HepG2 (cell line): ENCODE measurements around the gene BCAS3. TPM values are rescaled to one million over a fixed set of nuclear protein-coding genes. Genes with fewer than 3 reads are reported as not detected.

Experiments used
- ARID3A ChIP-seq: IDR thresholded peaks from 2 replicates; pipeline ENCODE4 v1.6.1; 2012; ENCODE audit warnings: low read depth, low read length, improper control_type of control experiment
- ELF3 ChIP-seq: IDR thresholded peaks from 2 replicates; pipeline ENCODE4 v1.6.1; 2016; ENCODE audit warnings: missing genetic modification reagents, missing compliant biosample characterization
- FOXO1 ChIP-seq: sonication (generic); formaldehyde crosslinking; IDR thresholded peaks from 2 replicates; pipeline ENCODE4 v1.4.0; 2020; ENCODE audit warnings: missing genetic modification reagents
- HNRNPL ChIP-seq: fragments of 200-400 bp; formaldehyde crosslinking; IDR thresholded peaks from 2 replicates; pipeline ENCODE4 v1.6.1; 2017; ENCODE audit warnings: mild to moderate bottlenecking, low read depth, low read length
- POLR2G ChIP-seq: fragments of 200-400 bp; formaldehyde crosslinking; IDR thresholded peaks from 2 replicates; pipeline ENCODE4 v1.6.1; 2018; ENCODE audit warnings: mild to moderate bottlenecking, low read depth, low read length, moderate library complexity
- SMC3 ChIP-seq: IDR thresholded peaks from 2 replicates; pipeline ENCODE4 v1.6.1; 2011; ENCODE audit warnings: low read length, improper control_type of control experiment
- STAG1 ChIP-seq: sonication (generic); formaldehyde crosslinking; IDR thresholded peaks from 2 replicates; pipeline ENCODE4 v1.4.0; 2020; ENCODE audit warnings: missing genetic modification reagents
- ZBTB10 ChIP-seq: sonication (generic); formaldehyde crosslinking; IDR thresholded peaks from 2 replicates; pipeline ENCODE4 v1.4.0; 2020; ENCODE audit warnings: missing genetic modification reagents, borderline replicate concordance
- ZNF10 ChIP-seq: sonication (generic); formaldehyde crosslinking; IDR thresholded peaks from 2 replicates; pipeline ENCODE4 v1.4.0; 2020; ENCODE audit warnings: mild to moderate bottlenecking, low read depth, missing genetic modification reagents, borderline replicate concordance
- ZNF12 ChIP-seq: sonication (generic); formaldehyde crosslinking; IDR thresholded peaks from 2 replicates; pipeline ENCODE4 v1.5.0; 2020; ENCODE audit warnings: missing genetic modification reagents
- ZNF292 ChIP-seq: sonication (generic); formaldehyde crosslinking; IDR thresholded peaks from 2 replicates; pipeline ENCODE4 v1.8.1; 2022; ENCODE audit warnings: mild to moderate bottlenecking, low read depth, missing genetic modification reagents, borderline replicate concordance
- ZNF331 ChIP-seq: sonication (generic); formaldehyde crosslinking; IDR thresholded peaks from 2 replicates; pipeline ENCODE4 v1.4.0; 2020; ENCODE audit warnings: missing genetic modification reagents
- ZNF512B ChIP-seq: sonication (generic); formaldehyde crosslinking; IDR thresholded peaks from 2 replicates; pipeline ENCODE4 v1.5.1; 2020; ENCODE audit warnings: missing genetic modification reagents, mild to moderate bottlenecking, borderline replicate concordance
- ZNF790 ChIP-seq: sonication (generic); formaldehyde crosslinking; IDR thresholded peaks from 2 replicates; pipeline ENCODE4 v1.8.0; 2022; ENCODE audit warnings: missing genetic modification reagents, mild to moderate bottlenecking, borderline replicate concordance
- polyA plus RNA-seq, 8 experiments: library from polyadenylated mRNA; depleted of rRNA in 3 of 8; stranded (reverse) in 7 of 8; unstranded in 1 of 8; fragments of >200 nt; fragmentation: Illumina TruSeq in 4 of 8; extraction: Trizol in 4 of 8; gene quantifications; 2 replicates each; pipeline versions ENCODE4 v1.2.1 to v1.2.3, GENCODE V29; 2011 to 2016; ENCODE audit warnings: low read depth in 4 of 8, missing spikeins in 1 of 8, mixed read lengths in 1 of 8; ENCODE audit not compliant: insufficient read depth in 1 of 8
- total RNA-seq, 5 experiments: library from RNA; depleted of rRNA; stranded (reverse); fragments of >200 nt; fragmentation: Illumina TruSeq; extraction: Trizol; gene quantifications; 2 replicates each; pipeline ENCODE4 v1.2.3, GENCODE V29; 2016; ENCODE audit warnings: low read depth in 1 of 5
- TF ChIP-seq, protein P1 (sequence below): IDR thresholded peaks from 2 replicates; pipeline ENCODE4 v1.6.1; 2016; ENCODE audit warnings: low read depth, missing genetic modification reagents, missing compliant biosample characterization

BCAS3 gene
- total and polyA plus RNA-seq, 2 of the 13 experiments (the other 11 are each of a cell fraction or from before 2014, with no cell fraction given): 10.7 to 11.2 TPM

- TF ChIP-seq ZBTB10 (CRISPR knock-in tag) (peak; percentile 39; the same call in 1 of the 2 replicates), ZNF512B (peak; percentile 53; the same call in 1 of the 2 replicates), POLR2G (peak; percentile 63; the same call in 1 of the 2 replicates), ZNF331 (peak; percentile 63; the same call in 1 of the 2 replicates), ZNF10 (CRISPR knock-in tag) (no peak), ZNF12 (CRISPR knock-in tag) (peak; percentile 75; the same call in 1 of the 2 replicates), FOXO1 (peak; percentile 84), ARID3A (peak; percentile 61; the same call in 1 of the 2 replicates), STAG1 (CRISPR knock-in tag) (peak; percentile 26; the same call in 1 of the 2 replicates), HNRNPL (peak; percentile 90), ELF3 (CRISPR knock-in tag) (peak; percentile 16; the same call in 1 of the 2 replicates), SMC3 (no peak), ZNF292 (peak; percentile 51; the same call in 1 of the 2 replicates), ZNF790 (CRISPR knock-in tag) (peak; percentile 29; the same call in 1 of the 2 replicates)
- TF ChIP-seq, protein P1, sequence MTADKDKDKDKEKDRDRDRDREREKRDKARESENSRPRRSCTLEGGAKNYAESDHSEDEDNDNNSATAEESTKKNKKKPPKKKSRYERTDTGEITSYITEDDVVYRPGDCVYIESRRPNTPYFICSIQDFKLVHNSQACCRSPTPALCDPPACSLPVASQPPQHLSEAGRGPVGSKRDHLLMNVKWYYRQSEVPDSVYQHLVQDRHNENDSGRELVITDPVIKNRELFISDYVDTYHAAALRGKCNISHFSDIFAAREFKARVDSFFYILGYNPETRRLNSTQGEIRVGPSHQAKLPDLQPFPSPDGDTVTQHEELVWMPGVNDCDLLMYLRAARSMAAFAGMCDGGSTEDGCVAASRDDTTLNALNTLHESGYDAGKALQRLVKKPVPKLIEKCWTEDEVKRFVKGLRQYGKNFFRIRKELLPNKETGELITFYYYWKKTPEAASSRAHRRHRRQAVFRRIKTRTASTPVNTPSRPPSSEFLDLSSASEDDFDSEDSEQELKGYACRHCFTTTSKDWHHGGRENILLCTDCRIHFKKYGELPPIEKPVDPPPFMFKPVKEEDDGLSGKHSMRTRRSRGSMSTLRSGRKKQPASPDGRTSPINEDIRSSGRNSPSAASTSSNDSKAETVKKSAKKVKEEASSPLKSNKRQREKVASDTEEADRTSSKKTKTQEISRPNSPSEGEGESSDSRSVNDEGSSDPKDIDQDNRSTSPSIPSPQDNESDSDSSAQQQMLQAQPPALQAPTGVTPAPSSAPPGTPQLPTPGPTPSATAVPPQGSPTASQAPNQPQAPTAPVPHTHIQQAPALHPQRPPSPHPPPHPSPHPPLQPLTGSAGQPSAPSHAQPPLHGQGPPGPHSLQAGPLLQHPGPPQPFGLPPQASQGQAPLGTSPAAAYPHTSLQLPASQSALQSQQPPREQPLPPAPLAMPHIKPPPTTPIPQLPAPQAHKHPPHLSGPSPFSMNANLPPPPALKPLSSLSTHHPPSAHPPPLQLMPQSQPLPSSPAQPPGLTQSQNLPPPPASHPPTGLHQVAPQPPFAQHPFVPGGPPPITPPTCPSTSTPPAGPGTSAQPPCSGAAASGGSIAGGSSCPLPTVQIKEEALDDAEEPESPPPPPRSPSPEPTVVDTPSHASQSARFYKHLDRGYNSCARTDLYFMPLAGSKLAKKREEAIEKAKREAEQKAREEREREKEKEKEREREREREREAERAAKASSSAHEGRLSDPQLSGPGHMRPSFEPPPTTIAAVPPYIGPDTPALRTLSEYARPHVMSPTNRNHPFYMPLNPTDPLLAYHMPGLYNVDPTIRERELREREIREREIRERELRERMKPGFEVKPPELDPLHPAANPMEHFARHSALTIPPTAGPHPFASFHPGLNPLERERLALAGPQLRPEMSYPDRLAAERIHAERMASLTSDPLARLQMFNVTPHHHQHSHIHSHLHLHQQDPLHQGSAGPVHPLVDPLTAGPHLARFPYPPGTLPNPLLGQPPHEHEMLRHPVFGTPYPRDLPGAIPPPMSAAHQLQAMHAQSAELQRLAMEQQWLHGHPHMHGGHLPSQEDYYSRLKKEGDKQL (CRISPR knock-in tag): peak; percentile 85; the same call in 1 of the 2 replicates
Observed at GRCh38 chr17:61366715-61367413, 689.2 kb downstream of the BCAS3 start (continued).
